GM19452 (cell line): ENCODE measurements around the gene TMC5.
"Not testable (repeated sequence)": the region's sequence is repeated elsewhere in the genome, so short reads cannot be mapped to it uniquely, and the experiment has no call there.

Experiments
- ATAC-seq: cut with Tn5 transposase; IDR thresholded peaks from one replicate; pipeline ENCODE4 v1.9.1; 2021; ENCODE audit not compliant: unreplicated experiment

TMC5 gene

GRCh38 chr16:19397373-19397772 is 20.3 kb upstream of the TMC5 start:
- ATAC-seq = not testable (repeated sequence)

- ATAC-seq = no peak
Observed at GRCh38 chr16:19400711-19401110, 17.0 kb upstream of the TMC5 start.

- no peak for ATAC-seq
Observed at GRCh38 chr16:19406891-19407491, 10.7 kb upstream of the TMC5 start.

- no peak for ATAC-seq
Observed at GRCh38 chr16:19410435-19411171, 7.1 kb upstream of the TMC5 start.

- ATAC-seq = no peak
Observed at GRCh38 chr16:19411298-19411697, 6.4 kb upstream of the TMC5 start.

GRCh38 chr16:19412055-19412454 is 5.6 kb upstream of the TMC5 start:
- not testable (repeated sequence) for ATAC-seq

- ATAC-seq = no peak
Observed at GRCh38 chr16:19415461-19415860, 2.2 kb upstream of the TMC5 start.

- no peak for ATAC-seq
Observed at GRCh38 chr16:19415918-19416317, 1.8 kb upstream of the TMC5 start.

- no peak for ATAC-seq
Observed at GRCh38 chr16:19418200-19418599, 517 bp downstream of the TMC5 start.

GRCh38 chr16:19419698-19420075 is 2.0 kb downstream of the TMC5 start:
- no peak for ATAC-seq

- no peak for ATAC-seq
Observed at GRCh38 chr16:19424478-19424877, 6.8 kb downstream of the TMC5 start.

GRCh38 chr16:19430345-19430744 is 12.7 kb downstream of the TMC5 start:
- no peak for ATAC-seq

GRCh38 chr16:19431636-19432340 is 14.1 kb downstream of the TMC5 start:
- ATAC-seq = no peak

GRCh38 chr16:19432429-19432828 is 14.7 kb downstream of the TMC5 start:
- no peak for ATAC-seq

- ATAC-seq = no peak
Observed at GRCh38 chr16:19434584-19434983, 16.9 kb downstream of the TMC5 start.

GRCh38 chr16:19436540-19436939 is 18.9 kb downstream of the TMC5 start:
- no peak for ATAC-seq

- no peak for ATAC-seq
Observed at GRCh38 chr16:19437280-19437679, 19.6 kb downstream of the TMC5 start.

- no peak for ATAC-seq
Observed at GRCh38 chr16:19438739-19439138, 21.1 kb downstream of the TMC5 start.

- ATAC-seq = no peak
Observed at GRCh38 chr16:19439483-19439882, 21.8 kb downstream of the TMC5 start.

- ATAC-seq = no peak
Observed at GRCh38 chr16:19443659-19444058, 26.0 kb downstream of the TMC5 start.

- no peak for ATAC-seq
Observed at GRCh38 chr16:19446300-19446846, 28.7 kb downstream of the TMC5 start.

- ATAC-seq = no peak
Observed at GRCh38 chr16:19446886-19447285, 29.2 kb downstream of the TMC5 start.
